ENCODE measurements around the gene UBAP2.

UBAP2 gene

GRCh38 chr9:33952066-33952465 lies 96.6 kb downstream of the UBAP2 start:
- Histone ChIP-seq H2BK15ac (ENCODE audit: low read length) (no peak overlapping the region), H3K36me3 (replicated peaks in 1 of 2; ENCODE audit: control insufficient read depth in 2 of 2, insufficient read depth in 2 of 2, low read length in 2 of 2) (peaks cover 10 to 89% of the 10 kb centered on the region in 2 donors), H3K23ac (ENCODE audit: low read depth, low read length, poor library complexity) (no peak overlapping the region), H3K4ac (ENCODE audit: low read length) (no peak overlapping the region), H2AFZ (ENCODE audit: low read length) (no peak overlapping the region), H2BK120ac (ENCODE audit: low read depth, low read length) (no peak overlapping the region), H3K14ac (ENCODE audit: low read length) (no peak overlapping the region), H3K9me3 (replicated peaks in 1 of 2; ENCODE audit: control insufficient read depth in 2 of 2, insufficient read depth in 1 of 2, low read depth in 1 of 2, low read length in 2 of 2) (no peaks in the 10 kb centered on the region), H3K18ac (ENCODE audit: low read length) (no peak overlapping the region), H3K4me1 (ENCODE audit: control insufficient read depth in 2 of 2, insufficient read depth in 1 of 2, low read depth in 1 of 2, low read length in 2 of 2) (no peaks in the 10 kb centered on the region), H3K79me1 (ENCODE audit: low read depth, low read length) (no peaks in the 10 kb centered on the region), H2BK5ac (ENCODE audit: low read length) (no peak overlapping the region), H3K4me3 (ENCODE audit: low read length in 2 of 2) (no peak overlapping the region), H3K4me2 (ENCODE audit: insufficient read depth, low read length, poor library complexity, severe bottlenecking) (no peak overlapping the region), H3K9ac (ENCODE audit: low read depth, low read length, poor library complexity) (no peak overlapping the region), H2BK12ac (ENCODE audit: low read length) (no peak overlapping the region), H2AK5ac (ENCODE audit: low read depth, low read length) (no peak overlapping the region), H4K91ac (ENCODE audit: low read depth, low read length, poor library complexity) (no peak overlapping the region), H3K27me3 (ENCODE audit: control insufficient read depth in 3 of 3, insufficient read depth in 3 of 3, low read depth in 1 of 3, low read length in 3 of 3) (no peaks in the 10 kb centered on the region), H3K27ac (replicated peaks; ENCODE audit: low read length) (no peak overlapping the region), H4K8ac (ENCODE audit: low read depth, low read length) (no peak overlapping the region)
- WGBS, 2 donors (ENCODE audit: extremely low coverage in 2 of 2, insufficient read length in 2 of 2, insufficient replicate concordance in 1 of 2), result no CpG with 5 or more reads among the region's 2 CpGs
- DNase-seq (ENCODE audit: low spot score), result no peak

GRCh38 chr9:33950371-33950770 lies 98.3 kb downstream of the UBAP2 start:
- Histone ChIP-seq H2AFZ (ENCODE audit: low read length) (no peak overlapping the region), H3K36me3 (replicated peaks in 1 of 2; ENCODE audit: control insufficient read depth in 2 of 2, insufficient read depth in 2 of 2, low read length in 2 of 2) (peaks cover 5 to 90% of the 10 kb centered on the region in 2 donors), H3K14ac (ENCODE audit: low read length) (no peak overlapping the region), H2BK120ac (ENCODE audit: low read depth, low read length) (no peak overlapping the region), H3K27ac (replicated peaks; ENCODE audit: low read length) (no peak overlapping the region), H2BK12ac (ENCODE audit: low read length) (no peak overlapping the region), H3K79me1 (ENCODE audit: low read depth, low read length) (no peaks in the 10 kb centered on the region), H3K4me3 (ENCODE audit: low read length in 2 of 2) (no peak overlapping the region), H3K27me3 (ENCODE audit: control insufficient read depth in 3 of 3, insufficient read depth in 3 of 3, low read depth in 1 of 3, low read length in 3 of 3) (no peaks in the 10 kb centered on the region), H2AK5ac (ENCODE audit: low read depth, low read length) (no peak overlapping the region), H2BK15ac (ENCODE audit: low read length) (no peak overlapping the region), H3K4ac (ENCODE audit: low read length) (no peak overlapping the region), H3K4me1 (ENCODE audit: control insufficient read depth in 2 of 2, insufficient read depth in 1 of 2, low read depth in 1 of 2, low read length in 2 of 2) (no peaks in the 10 kb centered on the region), H3K4me2 (ENCODE audit: insufficient read depth, low read length, poor library complexity, severe bottlenecking) (no peak overlapping the region), H3K9me3 (replicated peaks in 1 of 2; ENCODE audit: control insufficient read depth in 2 of 2, insufficient read depth in 1 of 2, low read depth in 1 of 2, low read length in 2 of 2) (no peaks in the 10 kb centered on the region), H3K9ac (ENCODE audit: low read depth, low read length, poor library complexity) (no peak overlapping the region), H4K8ac (ENCODE audit: low read depth, low read length) (no peak overlapping the region), H2BK5ac (ENCODE audit: low read length) (no peak overlapping the region), H4K91ac (ENCODE audit: low read depth, low read length, poor library complexity) (no peak overlapping the region), H3K18ac (ENCODE audit: low read length) (no peak overlapping the region), H3K23ac (ENCODE audit: low read depth, low read length, poor library complexity) (no peak overlapping the region)
- WGBS, 2 donors (ENCODE audit: extremely low coverage in 2 of 2, insufficient read length in 2 of 2, insufficient replicate concordance in 1 of 2), result no CpG with 5 or more reads among the region's 1 CpG
- no peak for DNase-seq (ENCODE audit: low spot score)

GRCh38 chr9:33946779-33947535 lies 101.7 kb downstream of the UBAP2 start:
- Histone ChIP-seq H3K4me3 (ENCODE audit: low read length in 2 of 2) (no peak overlapping the region), H2AFZ (ENCODE audit: low read length) (no peak overlapping the region), H3K23ac (ENCODE audit: low read depth, low read length, poor library complexity) (no peak overlapping the region), H2BK12ac (ENCODE audit: low read length) (no peak overlapping the region), H3K79me1 (ENCODE audit: low read depth, low read length) (no peaks in the 10 kb centered on the region), H4K8ac (ENCODE audit: low read depth, low read length) (no peak overlapping the region), H3K4ac (ENCODE audit: low read length) (no peak overlapping the region), H2BK15ac (ENCODE audit: low read length) (no peak overlapping the region), H2AK5ac (ENCODE audit: low read depth, low read length) (no peak overlapping the region), H3K36me3 (replicated peaks in 1 of 2; ENCODE audit: control insufficient read depth in 2 of 2, insufficient read depth in 2 of 2, low read length in 2 of 2) (peaks cover 11 to 91% of the 10 kb centered on the region in 2 donors), H3K27ac (replicated peaks; ENCODE audit: low read length) (no peak overlapping the region), H3K9ac (ENCODE audit: low read depth, low read length, poor library complexity) (no peak overlapping the region), H2BK5ac (ENCODE audit: low read length) (no peak overlapping the region), H3K27me3 (ENCODE audit: control insufficient read depth in 3 of 3, insufficient read depth in 3 of 3, low read depth in 1 of 3, low read length in 3 of 3) (no peaks in the 10 kb centered on the region), H3K18ac (ENCODE audit: low read length) (no peak overlapping the region), H3K9me3 (replicated peaks in 1 of 2; ENCODE audit: control insufficient read depth in 2 of 2, insufficient read depth in 1 of 2, low read depth in 1 of 2, low read length in 2 of 2) (no peaks in the 10 kb centered on the region), H3K4me2 (ENCODE audit: insufficient read depth, low read length, poor library complexity, severe bottlenecking) (no peak overlapping the region), H3K14ac (ENCODE audit: low read length) (no peak overlapping the region), H3K4me1 (ENCODE audit: control insufficient read depth in 2 of 2, insufficient read depth in 1 of 2, low read depth in 1 of 2, low read length in 2 of 2) (no peaks in the 10 kb centered on the region), H4K91ac (ENCODE audit: low read depth, low read length, poor library complexity) (no peak overlapping the region), H2BK120ac (ENCODE audit: low read depth, low read length) (no peak overlapping the region)
- DNase-seq (ENCODE audit: low spot score), result no peak
- no CpG with 5 or more reads among the region's 3 CpGs for WGBS, 2 donors (ENCODE audit: extremely low coverage in 2 of 2, insufficient read length in 2 of 2, insufficient replicate concordance in 1 of 2)

GRCh38 chr9:33943389-33943788 lies 105.3 kb downstream of the UBAP2 start:
- H2BK5ac ChIP-seq (ENCODE audit: low read length), result no peak overlapping the region
- no peak overlapping the region for H3K4me2 ChIP-seq (ENCODE audit: insufficient read depth, low read length, poor library complexity, severe bottlenecking)
- H2AFZ ChIP-seq (ENCODE audit: low read length), result no peak overlapping the region
- H3K4me1 ChIP-seq (ENCODE audit: control insufficient read depth in 2 of 2, insufficient read depth in 1 of 2, low read depth in 1 of 2, low read length in 2 of 2), result no peaks in the 10 kb centered on the region
- no peak overlapping the region for H3K23ac ChIP-seq (ENCODE audit: low read depth, low read length, poor library complexity)
- H3K27me3 ChIP-seq (ENCODE audit: control insufficient read depth in 3 of 3, insufficient read depth in 3 of 3, low read depth in 1 of 3, low read length in 3 of 3), result no peaks in the 10 kb centered on the region
- H3K79me1 ChIP-seq (ENCODE audit: low read depth, low read length), result no peaks in the 10 kb centered on the region
- H3K36me3 ChIP-seq (replicated peaks in 1 of 2; ENCODE audit: control insufficient read depth in 2 of 2, insufficient read depth in 2 of 2, low read length in 2 of 2), result peaks cover 15 to 91% of the 10 kb centered on the region in 2 donors
- H4K91ac ChIP-seq (ENCODE audit: low read depth, low read length, poor library complexity), result no peak overlapping the region
- H3K9ac ChIP-seq (ENCODE audit: low read depth, low read length, poor library complexity), result no peak overlapping the region
- no peak overlapping the region for H2AK5ac ChIP-seq (ENCODE audit: low read depth, low read length)
- no peak overlapping the region for H3K4ac ChIP-seq (ENCODE audit: low read length)
- no CpG with 5 or more reads among the region's 2 CpGs for WGBS, 2 donors (ENCODE audit: extremely low coverage in 2 of 2, insufficient read length in 2 of 2, insufficient replicate concordance in 1 of 2)
- H3K18ac ChIP-seq (ENCODE audit: low read length), result no peak overlapping the region
- no peak overlapping the region for H2BK12ac ChIP-seq (ENCODE audit: low read length)
- no peaks in the 10 kb centered on the region for H3K9me3 ChIP-seq (replicated peaks in 1 of 2; ENCODE audit: control insufficient read depth in 2 of 2, insufficient read depth in 1 of 2, low read depth in 1 of 2, low read length in 2 of 2)
- H2BK120ac ChIP-seq (ENCODE audit: low read depth, low read length), result no peak overlapping the region
- no peak overlapping the region for H4K8ac ChIP-seq (ENCODE audit: low read depth, low read length)
- no peak overlapping the region for H3K14ac ChIP-seq (ENCODE audit: low read length)
- H2BK15ac ChIP-seq (ENCODE audit: low read length), result no peak overlapping the region
- DNase-seq (ENCODE audit: low spot score), result no peak
- no peak overlapping the region for H3K27ac ChIP-seq (replicated peaks; ENCODE audit: low read length)
- H3K4me3 ChIP-seq (ENCODE audit: low read length in 2 of 2), result no peak overlapping the region

Data from neuronal stem cell (in vitro differentiated cells).